ENCODE measurements around the gene RREB1.
"Not testable (repeated sequence)": the region's sequence is repeated elsewhere in the genome, so short reads cannot be mapped to it uniquely, and the experiment has no call there.

The RREB1 gene

DNA sequence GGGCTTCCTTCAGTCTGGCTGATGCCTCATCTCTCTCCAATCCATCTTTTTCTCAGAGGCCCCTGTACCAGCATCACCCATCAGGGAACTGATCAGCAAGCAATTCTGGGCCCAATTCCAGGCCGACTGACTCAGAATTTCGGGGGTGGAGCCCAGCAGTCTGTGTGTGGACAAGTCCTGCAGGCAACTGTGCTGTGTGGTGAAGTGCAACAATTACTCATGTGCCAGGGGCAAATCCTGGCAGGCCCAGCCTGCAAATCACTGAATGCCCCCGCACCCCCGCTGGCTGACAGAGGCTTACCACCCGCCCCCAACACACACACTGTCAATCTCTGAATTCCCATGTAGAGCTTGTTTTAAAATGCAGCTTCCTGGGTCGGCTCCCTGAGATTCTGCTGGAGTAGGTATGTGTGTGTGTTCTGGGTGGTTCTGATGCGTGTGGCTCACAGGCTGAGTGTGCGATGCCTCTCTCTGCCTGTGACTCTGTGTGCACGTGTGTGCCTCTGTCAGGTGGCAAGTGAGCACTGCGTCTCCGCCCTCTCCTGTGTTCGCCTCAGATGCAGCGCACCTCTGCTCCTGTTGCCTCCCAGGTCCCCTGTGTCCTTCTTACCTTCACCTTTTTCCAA lies 159.8 kb downstream of the RREB1 start:
- DNase-seq = no peak

DNA sequence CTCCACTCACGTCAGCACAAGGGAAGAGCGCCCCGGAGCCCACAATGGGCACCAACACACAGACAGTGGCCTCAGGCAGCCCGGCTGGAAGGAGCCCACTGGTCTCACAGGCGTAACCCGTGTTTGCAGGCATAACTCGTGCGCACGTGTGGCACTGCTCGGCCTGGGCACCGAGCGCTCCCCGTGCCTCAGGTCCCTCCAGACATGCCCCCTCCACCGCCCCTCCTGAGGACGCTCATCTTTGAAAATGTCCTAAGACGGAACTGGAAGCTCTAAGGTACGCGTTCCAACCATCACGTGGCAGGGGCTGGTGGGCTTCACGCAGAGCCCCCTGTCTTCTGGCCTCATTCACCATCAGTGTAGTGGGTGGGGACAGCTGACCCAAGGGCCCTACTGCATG lies 160.6 kb downstream of the RREB1 start:
- DNase-seq = no peak

DNA sequence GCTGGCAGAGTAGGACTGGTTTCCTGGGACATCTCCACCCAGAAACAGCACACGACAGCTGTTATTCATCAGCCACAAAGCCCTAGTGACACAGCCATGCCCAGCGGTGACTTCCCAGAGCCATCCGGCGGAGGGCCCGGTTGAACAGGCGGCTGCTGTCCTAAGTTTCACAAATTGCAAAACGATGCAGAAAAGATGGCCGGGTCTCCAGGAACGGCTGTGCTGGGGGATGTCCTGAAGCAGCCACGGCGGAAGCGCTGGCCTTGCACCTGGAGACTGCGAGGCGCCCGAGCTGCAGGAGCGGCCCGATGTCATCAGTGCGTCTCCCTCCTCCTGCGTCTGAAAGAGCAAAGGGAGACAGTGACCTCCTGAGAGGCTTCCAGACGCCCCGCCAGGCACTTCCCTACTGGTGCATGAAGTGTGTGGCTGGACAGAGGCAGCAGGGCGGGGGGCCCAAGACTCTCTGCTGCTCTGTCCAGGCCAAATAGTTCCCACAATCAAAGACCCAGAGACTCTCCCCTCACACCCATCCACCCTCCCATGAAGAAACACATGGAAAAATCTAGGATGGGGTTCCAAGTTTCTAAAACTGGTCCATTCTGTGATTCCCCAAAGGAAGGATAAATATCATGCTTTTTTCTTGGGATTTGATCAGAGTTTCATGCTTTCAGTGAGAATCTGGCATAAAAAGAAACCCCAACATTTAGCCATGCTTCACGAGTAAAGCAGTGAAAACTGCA lies 161.2 kb downstream of the RREB1 start:
- no peak for DNase-seq

DNA sequence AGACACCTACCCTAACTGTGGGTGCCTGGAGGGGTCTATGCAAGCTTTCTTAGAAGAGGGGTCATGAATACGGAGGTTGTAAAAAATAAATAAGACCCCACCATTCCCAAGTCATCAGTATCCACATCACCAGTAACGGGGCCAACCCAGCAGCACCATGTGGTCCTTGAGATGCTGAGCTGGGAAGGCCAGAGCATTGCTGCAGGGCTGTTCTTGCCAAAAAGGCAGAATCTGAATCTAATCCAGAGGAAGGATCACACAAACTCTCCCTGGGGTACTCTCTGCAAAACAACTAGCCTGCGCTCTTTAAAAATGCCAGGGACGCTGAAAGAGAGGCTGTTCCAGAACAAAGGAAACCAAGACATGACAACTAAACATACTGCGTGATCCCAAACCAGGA lies 162.1 kb downstream of the RREB1 start:
- DNase-seq = no peak

DNA sequence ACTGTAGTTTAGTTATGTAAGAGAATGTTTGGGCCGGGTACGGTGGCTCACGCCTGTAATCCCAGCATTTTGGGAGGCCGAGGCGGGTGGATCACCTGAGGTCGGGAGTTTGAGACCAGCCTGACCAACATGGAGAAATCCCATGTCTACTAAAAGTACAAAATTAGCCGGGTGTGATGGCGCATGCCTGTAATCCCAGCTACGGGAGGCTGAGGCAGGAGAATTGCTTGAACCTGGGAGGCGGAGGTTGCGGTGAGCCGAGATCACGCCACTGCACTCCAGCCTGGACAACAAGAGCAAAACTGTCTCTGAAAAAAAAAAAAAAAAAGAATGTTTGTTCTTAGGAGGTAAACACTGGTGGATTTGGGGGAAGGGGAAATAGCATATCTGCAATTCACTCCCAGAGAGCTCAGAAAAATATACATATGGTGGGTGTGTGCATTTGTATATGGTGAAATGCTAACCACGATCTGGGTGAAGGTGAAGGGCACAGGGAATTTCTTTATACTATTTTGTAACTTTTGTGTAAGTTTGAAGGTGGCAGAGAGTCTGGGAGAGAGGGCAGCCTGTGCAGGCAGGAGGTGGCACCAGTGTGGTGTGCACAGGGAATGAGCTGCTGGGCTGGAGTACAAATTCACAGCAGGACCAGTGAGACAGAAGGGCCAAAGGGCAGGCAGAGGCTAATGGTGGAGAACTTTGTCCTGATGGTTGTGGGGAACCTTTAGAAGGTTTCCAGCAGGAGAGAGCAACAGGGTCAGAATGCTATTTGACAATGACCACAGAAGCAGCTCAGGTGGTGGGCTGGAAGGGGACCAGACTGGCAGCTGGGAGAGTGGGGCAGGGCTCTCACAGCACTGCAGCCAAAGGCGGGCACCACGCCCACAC lies 162.8 kb downstream of the RREB1 start:
- no peak for DNase-seq

DNA sequence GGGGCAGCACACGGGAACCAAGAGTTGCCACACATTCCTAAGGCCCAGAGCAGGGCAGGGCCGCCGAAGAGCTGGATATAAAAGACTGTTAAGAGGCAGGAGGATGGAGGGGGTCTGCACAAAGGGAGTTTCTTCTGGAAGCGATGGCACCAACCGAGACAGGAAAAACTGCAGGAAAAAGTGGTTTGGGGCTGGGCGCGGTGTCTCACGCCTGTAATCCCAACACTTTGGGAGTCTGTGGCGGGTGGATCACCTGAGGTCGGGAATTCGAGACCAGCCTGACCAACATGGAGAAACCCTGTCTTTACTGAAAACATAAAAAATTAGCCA lies 163.4 kb downstream of the RREB1 start:
- DNase-seq = no peak

DNA sequence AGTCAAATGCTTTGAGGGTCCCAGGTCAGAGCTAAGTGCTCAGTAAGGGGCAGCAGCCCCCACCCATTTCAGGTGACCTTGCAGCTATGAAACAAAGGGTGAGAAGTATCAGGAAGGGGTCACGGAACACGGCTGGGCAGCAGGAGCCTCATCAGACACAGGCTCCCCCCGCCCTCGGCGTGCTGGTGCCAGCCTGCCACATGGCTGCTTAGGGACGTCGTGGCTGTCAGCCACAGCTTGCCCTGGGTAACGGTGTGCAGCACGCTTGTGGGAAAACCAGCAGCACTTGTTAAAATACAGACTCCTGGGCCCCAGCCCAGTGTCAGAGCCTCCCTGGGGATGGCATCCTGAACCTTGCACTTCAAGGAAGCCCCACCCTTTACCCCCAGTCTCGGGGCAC lies 165.9 kb downstream of the RREB1 start:
- no peak for DNase-seq

DNA sequence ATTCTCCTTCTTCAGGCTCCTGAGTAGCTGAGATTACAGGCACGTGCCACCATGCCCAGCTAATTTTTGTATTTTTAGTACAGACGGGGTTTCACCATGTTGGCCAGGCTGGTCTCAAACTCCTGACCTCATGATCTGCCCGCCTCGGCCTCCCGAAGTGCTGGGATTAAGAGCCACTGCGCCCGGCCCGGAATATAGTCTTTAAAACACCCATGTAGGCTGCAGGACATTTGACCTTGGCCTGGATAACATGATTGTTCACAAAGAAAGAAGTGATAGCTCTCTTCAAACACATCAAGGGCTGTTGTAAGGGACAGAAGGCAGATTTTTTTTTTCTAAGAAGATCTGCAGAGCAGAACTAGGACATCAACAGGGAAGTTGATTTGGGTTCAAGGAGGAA lies 166.8 kb downstream of the RREB1 start:
- DNase-seq = not testable (repeated sequence)

DNA sequence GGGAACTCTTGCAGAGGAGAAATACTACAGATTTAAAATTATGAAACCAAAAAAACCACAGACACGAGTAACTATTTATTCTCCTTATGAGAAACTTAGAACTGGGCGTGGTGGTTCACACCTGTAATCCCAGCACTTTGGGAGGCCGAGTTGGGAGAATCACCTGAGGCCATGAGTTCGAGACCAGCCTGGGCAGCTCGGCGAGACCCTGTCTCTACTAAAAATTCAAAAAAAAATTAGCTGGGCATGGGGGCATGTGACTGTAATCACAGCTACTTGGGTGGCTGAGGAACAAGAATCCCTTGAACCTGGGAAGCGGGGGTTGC lies 168.4 kb downstream of the RREB1 start:
- no peak for DNase-seq

DNA sequence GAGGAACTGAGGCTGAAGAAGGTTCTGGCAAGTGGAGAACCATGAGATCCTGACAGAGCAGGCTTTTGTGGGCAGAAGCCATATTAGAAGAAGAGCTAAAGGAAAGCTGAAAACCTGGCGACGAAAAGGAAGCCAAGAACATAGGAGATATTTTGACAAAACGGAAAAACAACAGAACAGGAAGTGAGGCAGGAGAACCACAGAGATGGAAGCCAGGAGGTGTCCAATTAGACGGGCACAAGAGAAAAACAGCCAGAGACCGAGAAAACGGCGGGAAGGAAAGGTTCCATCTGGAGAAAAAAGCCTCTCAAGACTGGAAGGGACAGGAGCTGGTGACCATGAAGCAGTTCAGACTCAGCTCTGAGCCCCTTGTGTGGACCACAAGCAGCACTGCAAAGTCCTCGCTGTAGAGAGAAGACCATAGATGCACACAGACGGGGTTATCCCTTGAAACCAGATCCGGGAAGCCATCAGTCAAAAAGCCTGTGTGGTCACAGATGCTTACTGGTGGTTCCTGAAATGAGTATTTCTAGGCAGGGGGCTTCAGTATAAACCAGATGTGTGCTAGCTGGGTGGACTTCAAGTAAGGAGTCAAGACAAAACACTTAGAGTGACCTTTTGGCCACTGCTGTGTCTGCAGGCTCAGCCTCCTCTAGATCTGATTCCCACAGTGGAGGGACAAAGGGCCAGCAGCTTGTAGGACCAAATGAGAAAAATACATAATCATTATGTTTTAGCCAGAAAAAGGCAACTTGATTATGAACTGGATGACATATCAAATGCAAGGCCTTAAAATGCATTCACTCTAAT lies 174.5 kb downstream of the RREB1 start:
- DNase-seq = no peak

DNA sequence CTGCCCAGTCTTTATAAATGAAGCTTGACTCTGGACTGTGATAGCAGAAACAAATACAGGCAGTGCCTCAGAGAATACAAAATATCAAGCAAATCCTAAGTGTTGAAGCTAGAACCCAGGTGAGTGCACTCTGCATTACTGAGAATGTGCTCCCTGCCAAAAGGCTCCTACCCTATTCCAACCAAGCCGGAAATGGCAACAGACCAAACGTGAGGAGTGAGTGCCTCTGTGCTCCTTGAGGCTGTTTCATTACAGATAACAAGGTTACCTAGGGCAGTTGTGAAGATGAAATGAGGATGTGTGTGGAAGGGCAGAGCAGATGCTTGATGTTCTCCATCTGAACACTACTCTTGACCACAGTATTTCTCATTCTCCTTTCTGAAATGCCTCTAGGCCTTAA lies 175.9 kb downstream of the RREB1 start:
- DNase-seq = no peak

DNA sequence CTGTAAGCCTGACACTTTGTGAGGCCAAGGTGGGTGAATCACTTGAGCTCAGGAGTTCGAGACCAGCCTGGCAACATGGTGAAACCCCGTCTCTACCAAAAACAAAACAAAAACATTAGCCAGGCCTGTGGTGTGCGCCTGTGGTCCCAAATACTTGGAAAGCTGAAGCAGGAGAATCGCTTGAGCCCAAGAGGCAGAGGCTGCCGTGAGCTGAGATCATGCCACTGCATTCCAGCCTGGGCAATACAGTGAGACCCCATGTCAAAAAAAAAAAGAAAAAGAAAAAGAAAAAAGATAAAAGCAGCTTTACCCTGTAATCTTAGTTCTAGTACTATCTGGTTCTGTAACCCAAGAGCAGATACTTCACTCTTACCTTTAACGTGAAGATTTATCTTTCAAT lies 177.7 kb downstream of the RREB1 start:
- DNase-seq = no peak

DNA sequence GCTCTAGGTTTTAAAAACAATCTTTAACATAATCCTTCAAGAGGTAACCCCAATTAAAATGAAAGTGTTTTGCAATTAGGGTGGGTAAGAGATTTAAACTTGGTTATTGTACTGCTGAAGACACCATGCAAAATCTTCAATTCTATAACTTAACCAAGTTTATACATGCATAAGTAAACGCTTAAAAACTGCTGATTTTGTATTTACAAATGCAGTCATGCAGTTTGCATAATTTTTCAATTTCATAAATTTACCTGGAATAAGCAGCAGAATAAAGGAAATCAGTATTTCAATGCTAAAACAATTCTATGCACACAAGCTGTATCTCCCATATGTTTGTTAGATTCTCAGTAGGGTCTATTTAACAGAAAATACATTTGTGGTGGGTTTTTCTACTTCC lies 182.3 kb downstream of the RREB1 start:
- DNase-seq = no peak

DNA sequence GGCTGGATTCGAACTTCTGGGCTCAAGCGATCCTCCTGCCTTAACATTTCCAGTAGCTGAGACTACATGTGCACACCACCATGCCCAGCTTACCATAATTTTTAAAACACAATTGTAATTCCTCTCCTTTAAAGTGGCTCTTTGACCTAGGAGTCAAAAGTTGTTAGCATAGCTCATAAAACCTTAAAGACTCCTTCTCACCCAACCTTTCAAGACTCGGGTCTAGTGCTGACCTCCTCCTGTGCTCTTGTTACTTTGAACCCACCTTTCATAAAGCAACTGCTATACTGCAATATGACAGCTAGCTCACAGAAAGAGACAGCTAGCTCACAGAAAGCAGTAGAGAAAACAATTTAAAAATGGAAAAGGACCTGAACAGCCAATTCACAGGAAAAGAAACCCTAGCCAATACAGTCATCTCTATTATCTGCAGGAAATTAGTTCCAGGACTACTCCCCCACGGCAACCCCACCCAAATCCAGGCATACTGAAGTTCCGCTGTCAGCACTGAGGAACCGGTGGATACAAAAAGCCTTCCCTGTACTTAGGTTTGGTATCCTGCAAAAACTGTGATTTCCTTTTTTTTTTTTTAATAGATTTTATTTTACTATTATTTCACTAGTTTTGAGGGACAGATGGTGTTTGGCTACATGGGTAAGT lies 185.0 kb downstream of the RREB1 start:
- DNase-seq = no peak

DNA sequence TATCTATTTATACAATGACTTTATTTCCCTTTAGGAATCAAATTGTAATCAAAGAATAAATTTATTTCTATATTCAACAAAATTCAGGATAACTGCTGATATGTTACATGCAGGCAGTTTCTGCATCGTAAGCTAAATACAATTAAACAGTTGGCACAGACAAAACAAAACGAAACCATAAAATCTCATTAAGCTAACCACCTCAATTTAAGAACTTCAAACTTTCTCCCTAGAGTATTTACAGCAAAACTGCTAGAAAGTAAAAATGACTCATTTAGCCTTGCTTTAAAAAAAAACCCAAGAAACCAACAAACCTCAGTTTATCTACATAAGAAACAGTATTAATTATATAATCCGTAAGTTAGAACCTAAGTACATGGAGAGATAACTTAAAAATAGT lies 188.2 kb downstream of the RREB1 start:
- no peak for DNase-seq

DNA sequence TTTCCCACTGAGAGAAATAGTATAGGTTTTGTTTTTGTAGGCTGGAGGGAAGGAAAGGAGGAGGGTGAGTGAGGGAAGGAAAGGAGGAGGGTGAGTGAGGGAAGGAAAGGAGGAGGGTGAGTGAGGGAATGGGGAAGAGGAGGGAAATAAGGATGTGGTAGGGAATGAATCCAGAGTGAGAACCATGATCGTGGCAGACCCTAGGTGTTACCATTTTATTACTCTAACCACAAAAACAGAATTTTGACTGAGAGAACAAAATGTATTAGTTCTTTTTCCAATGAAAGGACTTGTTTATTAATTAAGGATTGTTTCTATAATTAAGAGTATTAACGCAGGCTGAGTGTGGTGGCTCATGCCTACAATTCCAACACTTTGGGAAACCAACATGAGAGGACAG lies 188.8 kb downstream of the RREB1 start:
- DNase-seq = no peak

DNA sequence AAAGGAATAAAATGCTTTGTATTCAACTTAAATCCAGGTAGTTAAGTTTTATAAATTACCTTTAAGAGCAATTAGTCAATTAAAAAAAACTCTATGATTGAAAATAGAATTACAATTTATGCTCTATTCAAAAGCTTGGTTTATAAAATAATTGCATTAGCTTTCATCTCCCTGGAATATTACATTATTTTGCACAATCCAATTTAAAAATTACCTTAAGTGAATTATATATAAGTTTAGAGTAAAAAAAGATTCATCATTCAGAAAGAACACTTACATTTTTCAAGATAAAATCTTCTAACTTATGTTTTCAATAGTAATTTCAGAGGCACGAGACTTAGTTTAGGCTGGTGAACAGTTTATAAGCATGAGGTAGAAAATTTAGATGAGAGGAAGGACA lies 190.4 kb downstream of the RREB1 start:
- no peak for DNase-seq

DNA sequence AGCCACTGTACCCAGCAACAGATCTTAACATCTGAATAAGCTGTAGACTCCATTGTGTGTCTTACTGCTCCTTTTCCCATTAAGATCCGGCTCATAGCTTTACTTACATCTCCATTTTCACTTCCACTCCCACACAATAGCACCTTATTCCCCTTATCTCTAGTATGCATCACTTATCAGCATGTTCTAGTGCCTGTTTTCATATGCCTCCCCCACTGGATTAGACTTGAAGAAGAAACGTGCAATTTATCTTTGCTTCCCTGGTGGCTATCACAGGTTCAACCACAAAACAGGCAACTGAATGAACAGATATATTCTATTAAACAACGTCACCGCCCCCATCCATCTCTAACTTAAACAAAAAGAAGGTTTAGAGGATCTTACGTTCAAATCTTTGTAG lies 193.2 kb downstream of the RREB1 start:
- DNase-seq = no peak
